Skin of body (tissue), 2 donors: ENCODE measurements around the gene PRPF8. TPM values are rescaled to one million over a fixed set of nuclear protein-coding genes. Genes with fewer than 3 reads are reported as not detected.
"Not testable (repeated sequence)": the region's sequence is repeated elsewhere in the genome, so short reads cannot be mapped to it uniquely, and the experiment has no call there.

Experiments
- DNase-seq: peaks from one replicate; lab custom pipeline; 2025; lab: John Stamatoyannopoulos, UW
- total RNA-seq: library from RNA; depleted of rRNA; stranded (reverse); fragments of >200 nt; gene quantifications from one replicate; pipeline ENCODE4 v1.2.3, GENCODE V29; 2014

The PRPF8 gene
- total RNA-seq, 1 donor from 2014 or later = 138 TPM

GRCh38 chr17:1716912-1717695 is 32.4 kb upstream of the PRPF8 start:
- DNase-seq = peak; percentile 92

- peak; percentile 100 for DNase-seq
Observed at GRCh38 chr17:1716076-1716911, 31.6 kb upstream of the PRPF8 start.

- DNase-seq = no peak
Observed at GRCh38 chr17:1715803-1716075, 31.1 kb upstream of the PRPF8 start.

GRCh38 chr17:1714980-1715802 is 30.5 kb upstream of the PRPF8 start:
- DNase-seq = peak; percentile 89

- peak; percentile 94 for DNase-seq
Observed at GRCh38 chr17:1714427-1714979, 29.8 kb upstream of the PRPF8 start.

- DNase-seq = peak; percentile 22
Observed at GRCh38 chr17:1713878-1714426, 29.3 kb upstream of the PRPF8 start.

- no peak for DNase-seq
Observed at GRCh38 chr17:1713160-1713877, 28.7 kb upstream of the PRPF8 start.

GRCh38 chr17:1712271-1712670 is 27.6 kb upstream of the PRPF8 start:
- no peak for DNase-seq

- DNase-seq = no peak
Observed at GRCh38 chr17:1711804-1712203, 27.1 kb upstream of the PRPF8 start.

- DNase-seq = no peak
Observed at GRCh38 chr17:1710807-1711553, 26.3 kb upstream of the PRPF8 start.

GRCh38 chr17:1709971-1710806 is 25.5 kb upstream of the PRPF8 start, which contains the start of gene TLCD2:
TSS of gene TLCD2 (minus strand) at chr17:1710377. CDS start at chr17:1710242, 135 bp downstream.
- no peak for DNase-seq

- DNase-seq = no peak
Observed at GRCh38 chr17:1709403-1709951, 24.8 kb upstream of the PRPF8 start.

GRCh38 chr17:1708791-1709346 is 24.2 kb upstream of the PRPF8 start:
- DNase-seq = not testable (repeated sequence)

GRCh38 chr17:1707107-1707506 is 22.4 kb upstream of the PRPF8 start:
- no peak for DNase-seq

- no peak for DNase-seq
Observed at GRCh38 chr17:1705004-1705403, 20.3 kb upstream of the PRPF8 start.

GRCh38 chr17:1703063-1703462 is 18.4 kb upstream of the PRPF8 start:
- DNase-seq = no peak

GRCh38 chr17:1699891-1700290 is 15.2 kb upstream of the PRPF8 start:
- DNase-seq = not testable (repeated sequence)

GRCh38 chr17:1697681-1698080 is 13.0 kb upstream of the PRPF8 start:
- DNase-seq = no peak
